ENCODE measurements around the gene ZNF638. TPM values are rescaled to one million over a fixed set of nuclear protein-coding genes. Genes with fewer than 3 reads are reported as not detected.
A peak's percentile ranks its signal among the peaks of the same experiment; 100 is the strongest.
"Not testable (repeated sequence)": the region's sequence is repeated elsewhere in the genome, so short reads cannot be mapped to it uniquely, and the experiment has no call there.

The ZNF638 gene
- total RNA-seq, 1 donor from 2014 or later: 163 TPM

DNA sequence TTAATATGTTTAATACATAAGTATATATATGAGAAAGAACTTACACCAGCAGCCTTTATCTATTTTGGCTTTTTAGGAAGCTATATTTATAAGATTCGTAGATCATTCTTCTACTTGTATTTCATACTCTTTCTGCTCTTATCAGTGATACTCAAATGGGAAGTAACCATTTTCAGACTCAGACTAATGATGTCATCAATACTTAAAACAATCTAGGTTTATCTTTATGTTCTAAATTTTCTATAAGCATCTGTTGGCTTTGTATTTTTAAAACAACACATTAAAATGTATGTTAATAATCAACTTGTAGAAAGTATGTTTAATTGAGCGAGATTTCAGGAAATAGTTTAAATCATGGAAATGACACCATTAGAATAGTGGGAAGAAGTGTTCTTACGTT, 70.8 kb downstream of the ZNF638 start:
- DNase-seq: no peak

DNA sequence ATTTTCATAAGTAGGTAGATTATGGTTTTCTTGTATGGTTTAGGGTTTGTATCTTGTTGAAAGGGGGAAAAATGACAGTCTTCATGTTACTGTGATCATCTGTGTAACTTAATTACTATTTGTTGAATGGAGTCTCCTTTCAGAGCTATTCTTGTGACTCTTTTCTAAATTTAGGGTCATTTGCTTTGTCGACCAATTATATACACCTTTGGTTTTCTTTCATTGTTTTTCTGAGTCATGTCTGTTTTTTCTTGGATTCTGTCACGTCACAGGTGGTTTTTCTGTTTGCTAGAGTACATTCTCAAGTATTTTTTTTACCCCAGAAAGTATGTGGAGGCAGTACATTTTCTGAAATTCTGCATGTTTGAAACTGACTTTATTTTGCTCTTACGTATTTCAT, 78.0 kb downstream of the ZNF638 start:
- no peak for DNase-seq

DNA sequence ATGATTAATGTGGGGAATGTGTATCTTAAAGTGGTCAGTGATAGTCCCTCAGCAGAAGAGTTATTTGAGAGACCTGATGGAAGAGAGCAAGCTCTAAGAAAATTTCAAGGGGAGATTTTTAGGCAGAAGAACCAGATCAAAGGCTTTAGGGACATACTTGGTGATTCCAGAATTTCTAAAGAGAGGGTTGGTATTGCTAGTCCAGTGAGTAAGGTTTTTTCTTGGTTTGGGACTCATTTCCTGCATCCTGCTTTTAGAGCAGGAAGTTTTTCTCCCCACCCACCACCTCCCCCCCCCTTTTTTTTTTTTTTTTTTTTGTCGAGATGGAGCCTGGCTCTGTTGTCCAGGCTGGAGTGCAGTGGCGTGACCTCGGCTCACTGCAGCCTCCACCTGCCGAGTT, 79.1 kb downstream of the ZNF638 start:
- peak; percentile 40 for DNase-seq

DNA sequence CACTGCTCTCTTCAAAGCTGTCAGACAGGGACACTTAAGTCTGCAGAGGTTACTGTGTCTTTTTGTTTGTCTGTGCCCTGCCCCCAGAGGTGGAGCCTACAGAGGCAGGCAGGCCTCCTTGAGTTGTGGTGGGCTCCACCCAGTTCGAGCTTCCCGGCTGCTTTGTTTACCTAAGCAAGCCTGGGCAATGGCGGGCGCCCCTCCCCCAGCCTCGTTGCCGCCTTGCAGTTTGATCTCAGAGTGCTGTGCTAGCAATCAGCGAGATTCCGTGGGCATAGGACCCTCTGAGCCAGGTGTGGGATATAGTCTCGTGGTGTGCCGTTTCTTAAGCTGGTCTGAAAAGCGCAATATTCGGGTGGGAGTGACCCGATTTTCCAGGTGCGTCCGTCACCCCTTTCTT, 85.3 kb downstream of the ZNF638 start:
- not testable (repeated sequence) for DNase-seq

DNA sequence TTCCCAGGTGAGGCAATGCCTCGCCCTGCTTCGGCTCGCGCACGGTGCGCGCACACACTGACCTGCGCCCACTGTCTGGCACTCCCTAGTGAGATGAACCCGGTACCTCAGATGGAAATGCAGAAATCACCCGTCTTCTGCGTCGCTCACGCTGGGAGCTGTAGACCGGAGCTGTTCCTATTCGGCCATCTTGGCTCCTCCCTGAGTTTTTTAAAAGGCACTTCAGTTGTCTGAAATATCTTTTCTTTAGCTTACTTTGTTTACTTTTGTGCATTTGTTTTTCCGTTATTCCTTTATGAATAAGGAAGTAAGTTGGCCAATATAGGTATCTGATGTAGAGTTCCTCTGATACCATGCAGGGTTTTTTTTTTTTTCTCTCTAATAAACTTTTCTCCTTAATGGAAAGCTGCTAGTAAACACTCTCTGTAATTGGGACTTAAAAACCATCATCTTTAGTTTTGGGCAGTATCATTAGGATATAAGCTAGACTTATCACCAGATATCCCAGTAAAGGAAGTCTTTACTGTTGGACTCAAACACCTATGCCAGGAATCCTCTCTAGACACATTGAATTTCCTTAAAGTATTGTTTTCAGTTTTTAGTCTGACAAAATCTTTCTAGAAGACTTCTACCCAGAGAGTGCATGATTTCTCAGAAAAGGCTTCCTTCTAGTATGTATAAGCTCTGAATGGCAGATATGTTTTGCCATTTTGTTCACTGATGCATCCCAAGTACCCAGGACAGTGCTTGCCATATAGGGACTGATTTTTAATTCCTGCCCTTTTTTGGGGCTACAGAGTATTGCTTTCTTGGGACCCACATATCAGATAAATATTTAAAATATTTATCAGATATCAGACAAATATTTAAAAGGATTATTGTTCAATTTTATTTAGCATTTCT, 86.0 kb downstream of the ZNF638 start:
- DNase-seq: no peak

DNA sequence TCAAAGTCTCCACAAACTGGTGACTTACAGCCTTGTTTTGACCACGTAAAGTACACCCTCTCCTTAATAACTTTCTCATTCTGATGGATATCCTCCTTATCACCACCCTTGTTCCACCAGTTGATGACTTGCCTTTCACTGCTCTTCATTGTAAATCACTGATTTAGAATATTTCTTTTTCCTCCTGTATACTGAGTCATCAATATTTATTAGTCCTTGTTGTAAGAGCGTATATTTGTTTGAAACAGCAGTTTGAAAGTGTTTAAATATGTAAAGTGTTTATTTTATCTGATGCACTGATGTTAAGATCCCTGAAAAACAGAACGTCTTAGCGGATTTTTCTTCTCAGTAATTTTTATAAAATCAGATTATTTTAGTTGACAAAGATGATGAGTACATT, 87.6 kb downstream of the ZNF638 start:
- DNase-seq: no peak

DNA sequence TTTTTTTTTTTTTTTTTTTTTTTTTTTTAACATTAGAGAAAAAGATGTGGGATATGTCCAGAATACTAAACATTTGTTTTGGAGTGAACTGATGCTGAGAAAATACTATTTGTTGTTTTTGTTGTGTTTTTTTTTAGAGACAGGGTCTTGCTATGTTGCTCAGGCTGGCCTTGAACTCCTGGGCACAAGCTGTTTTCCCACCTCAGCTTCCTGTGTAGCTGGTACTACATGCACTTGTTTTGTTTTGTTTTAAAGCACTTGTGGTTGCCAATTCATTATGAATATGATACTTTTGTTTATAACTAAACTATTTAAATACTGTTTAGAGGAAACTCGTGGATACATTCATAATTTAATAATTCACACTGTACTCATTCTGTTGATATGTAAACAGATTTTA, 88.4 kb downstream of the ZNF638 start:
- peak; percentile 15 for DNase-seq

DNA sequence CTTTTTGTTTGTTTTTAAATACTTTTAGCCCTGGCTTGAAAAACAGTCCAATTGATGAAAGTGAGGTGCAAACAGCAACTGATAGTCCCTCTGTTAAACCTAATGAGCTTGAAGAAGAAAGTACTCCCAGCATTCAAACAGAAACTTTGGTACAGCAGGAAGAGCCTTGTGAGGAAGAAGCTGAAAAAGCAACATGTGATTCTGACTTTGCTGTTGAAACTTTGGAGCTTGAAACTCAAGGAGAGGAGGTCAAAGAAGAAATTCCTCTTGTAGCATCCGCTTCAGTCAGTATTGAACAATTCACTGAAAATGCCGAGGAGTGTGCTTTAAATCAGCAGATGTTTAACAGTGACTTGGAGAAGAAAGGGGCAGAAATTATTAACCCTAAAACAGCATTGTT, 91.2 kb downstream of the ZNF638 start:
- DNase-seq: peak; percentile 42

DNA sequence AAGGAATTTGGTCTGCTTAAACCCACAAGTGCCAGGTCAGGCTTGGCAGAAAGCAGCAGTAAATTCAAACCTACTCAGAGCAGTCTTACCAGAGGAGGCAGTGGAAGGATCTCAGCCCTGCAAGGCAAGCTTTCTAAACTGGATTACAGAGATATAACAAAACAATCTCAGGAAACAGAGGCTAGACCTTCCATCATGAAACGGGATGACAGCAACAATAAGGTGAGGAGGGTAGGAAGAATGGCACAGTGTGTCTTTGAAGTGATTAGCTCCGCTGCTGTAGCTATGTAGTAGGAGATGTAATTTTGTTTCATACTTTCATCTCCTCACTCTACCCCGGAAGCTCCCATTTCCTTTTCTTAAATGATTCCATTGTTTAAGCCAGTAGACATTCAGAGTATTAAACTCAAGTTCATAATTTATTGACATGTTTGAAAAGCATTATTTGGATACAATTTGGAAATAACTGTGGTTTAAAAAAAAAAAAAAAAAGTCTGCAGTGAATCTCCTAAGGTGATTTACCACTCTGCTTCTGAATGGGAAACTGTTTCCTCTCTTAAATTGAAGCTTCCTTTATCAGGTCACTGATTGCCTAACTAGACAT, 92.3 kb downstream of the ZNF638 start:
- peak; percentile 87 for DNase-seq

DNA sequence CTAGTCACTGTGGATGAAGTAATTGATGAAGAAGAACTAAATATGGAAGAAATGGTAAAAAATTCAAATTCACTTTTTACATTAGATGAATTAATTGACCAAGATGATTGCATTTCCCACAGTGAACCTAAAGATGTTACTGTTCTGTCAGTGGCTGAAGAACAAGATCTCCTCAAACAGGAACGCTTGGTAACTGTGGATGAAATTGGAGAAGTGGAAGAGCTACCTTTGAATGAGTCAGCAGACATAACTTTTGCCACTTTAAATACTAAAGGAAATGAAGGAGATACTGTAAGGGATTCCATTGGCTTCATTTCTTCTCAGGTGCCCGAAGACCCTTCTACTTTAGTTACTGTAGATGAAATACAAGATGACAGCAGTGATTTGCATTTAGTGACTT, 95.1 kb downstream of the ZNF638 start:
- DNase-seq: no peak

DNA sequence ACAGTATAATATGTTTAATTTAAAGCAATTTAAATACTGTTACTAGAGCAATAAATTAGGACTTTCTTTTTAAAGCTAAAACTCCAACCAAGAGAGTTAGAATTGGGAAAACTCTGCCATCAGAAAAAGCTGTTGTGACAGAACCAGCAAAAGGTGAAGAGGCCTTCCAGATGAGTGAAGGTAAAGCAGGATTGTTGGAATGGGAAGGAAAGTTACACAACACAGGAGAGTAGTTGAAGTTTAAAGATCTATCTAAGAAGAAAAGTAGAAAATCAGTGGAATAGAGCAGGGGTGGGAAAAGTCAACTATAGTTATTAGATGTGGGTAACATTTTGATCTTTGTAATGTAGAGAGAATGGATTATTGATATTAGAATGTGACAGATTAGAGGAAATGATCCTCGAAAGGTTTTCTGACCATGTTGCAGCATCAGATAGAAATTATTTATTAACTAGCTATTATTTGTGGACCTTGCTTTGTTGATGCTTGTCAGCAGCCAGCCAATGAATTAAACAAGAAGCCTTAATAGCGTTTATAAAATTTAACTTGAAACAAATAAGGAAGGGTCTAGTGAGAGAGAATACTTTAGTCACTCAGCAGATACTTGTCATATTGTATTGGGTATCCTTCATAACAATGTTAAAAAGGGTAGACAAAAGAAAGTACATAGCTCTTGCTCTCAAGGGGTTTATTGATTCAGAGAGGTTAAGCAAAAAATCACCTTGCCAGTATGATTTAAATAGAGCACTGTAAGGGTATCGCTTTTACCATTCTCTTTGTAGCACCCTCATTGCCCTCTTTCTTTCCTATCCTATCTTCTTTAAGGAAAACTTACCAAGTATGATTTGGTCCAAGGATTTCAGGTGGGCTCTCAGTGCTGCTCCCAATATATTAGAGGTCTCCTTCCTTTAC, 97.1 kb downstream of the ZNF638 start:
- DNase-seq: no peak

DNA sequence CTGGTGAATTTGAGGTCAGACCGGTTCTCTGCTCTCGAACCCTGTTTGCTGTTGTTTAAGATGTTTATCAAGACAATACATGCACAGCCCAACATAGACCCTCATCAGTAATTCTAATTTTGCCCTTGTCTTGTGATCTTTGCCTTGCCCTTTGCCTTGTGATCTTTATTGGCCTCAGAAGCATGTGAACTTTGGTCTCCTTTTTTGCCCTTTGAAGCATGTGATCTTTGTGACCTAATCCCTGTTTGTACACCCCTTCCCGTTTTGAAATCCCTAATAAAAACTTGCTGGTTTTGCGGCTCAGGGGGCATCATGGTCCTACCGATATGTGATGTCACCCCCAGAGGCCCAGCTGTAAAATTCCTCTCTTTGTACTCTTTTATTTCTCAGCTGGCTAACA, 113.6 kb downstream of the ZNF638 start:
- DNase-seq: not testable (repeated sequence)

DNA sequence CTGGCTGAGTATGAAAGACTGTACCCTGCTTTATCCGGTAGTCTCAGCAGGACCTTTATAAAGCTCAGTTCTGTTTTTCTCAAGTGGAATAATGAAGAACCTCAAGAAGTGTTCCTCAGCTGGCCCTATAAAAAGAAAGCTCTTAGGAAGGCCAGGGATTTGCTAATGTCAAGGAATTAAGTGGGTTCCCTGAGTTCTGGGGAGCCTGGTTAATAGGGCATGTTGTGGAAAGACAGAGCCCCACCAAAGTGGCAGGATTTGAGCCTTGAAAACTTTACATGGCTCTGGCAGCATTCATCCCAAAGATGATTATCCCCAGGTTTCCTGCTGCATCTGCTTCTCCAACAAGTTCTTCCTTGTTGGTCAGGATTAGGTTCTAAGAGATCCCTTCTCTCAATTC, 114.9 kb downstream of the ZNF638 start:
- DNase-seq: no peak

DNA sequence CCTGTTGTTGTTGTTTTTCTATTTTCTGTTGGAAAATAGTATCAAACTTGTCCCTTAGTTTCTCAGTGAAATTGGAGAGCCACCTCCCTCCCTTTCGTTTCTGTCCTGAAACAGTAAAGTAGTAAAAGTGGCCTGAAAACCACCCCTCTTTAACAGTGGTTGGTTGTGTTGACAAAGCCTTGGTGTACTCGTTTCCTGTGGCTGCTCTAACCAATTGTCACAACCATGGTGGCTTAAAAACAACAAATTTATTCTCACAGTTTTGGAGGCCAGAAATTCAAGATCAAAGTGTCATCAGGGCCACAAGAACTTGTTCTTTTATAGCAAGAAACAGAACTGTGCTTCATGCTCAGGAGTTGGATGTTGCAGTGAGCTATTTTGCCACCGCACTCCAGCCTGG, 117.8 kb downstream of the ZNF638 start:
- DNase-seq: no peak

DNA sequence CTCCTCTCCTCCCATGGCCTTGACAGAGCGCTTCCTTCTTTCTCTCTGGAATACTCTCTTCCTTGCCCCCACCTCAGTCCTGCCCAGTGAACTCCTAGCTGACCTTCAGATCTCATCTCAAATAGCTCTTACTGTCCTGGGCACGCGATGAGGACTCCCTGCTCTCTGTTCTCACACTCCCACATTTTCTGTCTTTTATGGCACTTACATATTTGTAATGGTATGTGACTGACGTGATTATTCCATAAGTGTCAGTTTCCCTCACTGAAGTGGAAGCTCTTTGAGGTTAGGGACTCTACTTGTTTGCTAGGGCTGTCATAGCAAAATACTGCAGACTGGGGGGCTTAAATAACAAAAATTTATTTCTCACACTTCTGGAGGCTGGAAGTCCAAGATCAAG, 120.1 kb downstream of the ZNF638 start:
- no peak for DNase-seq

DNA sequence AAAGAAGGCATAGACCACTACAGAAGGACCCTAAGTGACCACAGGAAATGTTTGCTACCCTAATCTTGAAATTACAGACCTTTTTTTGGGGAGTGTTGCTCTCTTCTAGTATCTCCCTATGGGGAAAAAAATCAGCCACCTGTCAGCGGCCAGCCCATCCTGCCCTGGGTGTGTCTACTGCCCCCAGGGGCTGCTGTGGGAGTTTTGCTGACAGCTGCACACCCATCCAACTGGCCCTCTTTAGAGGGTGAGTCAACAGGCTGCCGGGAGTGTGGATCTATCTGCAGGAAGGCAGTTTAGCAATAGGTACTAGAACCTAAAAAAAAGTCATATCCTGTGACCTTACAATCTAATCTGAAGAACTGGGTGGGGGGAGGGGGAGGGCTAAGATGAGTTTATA, 121.0 kb downstream of the ZNF638 start:
- DNase-seq: peak; percentile 74

DNA sequence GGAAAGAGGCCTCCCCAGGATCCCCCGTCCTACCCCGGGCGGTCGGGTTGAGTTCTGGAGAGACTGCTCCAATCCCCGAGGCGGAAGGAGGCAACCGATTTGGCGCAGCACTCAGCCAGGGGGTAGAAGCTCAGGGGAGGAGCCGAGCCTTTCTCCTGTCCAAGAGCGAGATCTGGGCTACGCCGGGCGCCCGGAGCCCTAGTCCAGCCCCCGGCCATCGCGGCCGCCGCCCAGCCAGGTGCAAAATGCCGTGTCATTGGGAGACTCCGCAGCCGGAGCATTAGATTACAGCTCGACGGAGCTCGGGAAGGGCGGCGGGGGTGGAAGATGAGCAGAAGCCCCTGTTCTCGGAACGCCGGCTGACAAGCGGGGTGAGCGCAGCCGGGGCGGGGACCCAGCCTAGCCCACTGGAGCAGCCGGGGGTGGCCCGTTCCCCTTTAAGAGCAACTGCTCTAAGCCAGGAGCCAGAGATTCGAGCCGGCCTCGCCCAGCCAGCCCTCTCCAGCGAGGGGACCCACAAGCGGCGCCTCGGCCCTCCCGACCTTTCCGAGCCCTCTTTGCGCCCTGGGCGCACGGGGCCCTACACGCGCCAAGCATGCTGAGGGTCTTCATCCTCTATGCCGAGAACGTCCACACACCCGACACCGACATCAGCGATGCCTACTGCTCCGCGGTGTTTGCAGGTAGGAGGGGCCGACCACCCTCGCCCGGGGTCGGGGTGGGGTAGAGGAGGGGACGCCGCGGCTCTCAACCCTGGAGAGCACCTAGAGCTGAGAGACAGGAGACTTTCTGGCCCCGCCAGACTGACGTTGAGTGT, 122.0 kb downstream of the ZNF638 start, which contains the start of gene DYSF:
DYSF (plus strand) TSS at position 158 of the 817 bp plus-strand sequence.
- DNase-seq: peak; percentile 59

DNA sequence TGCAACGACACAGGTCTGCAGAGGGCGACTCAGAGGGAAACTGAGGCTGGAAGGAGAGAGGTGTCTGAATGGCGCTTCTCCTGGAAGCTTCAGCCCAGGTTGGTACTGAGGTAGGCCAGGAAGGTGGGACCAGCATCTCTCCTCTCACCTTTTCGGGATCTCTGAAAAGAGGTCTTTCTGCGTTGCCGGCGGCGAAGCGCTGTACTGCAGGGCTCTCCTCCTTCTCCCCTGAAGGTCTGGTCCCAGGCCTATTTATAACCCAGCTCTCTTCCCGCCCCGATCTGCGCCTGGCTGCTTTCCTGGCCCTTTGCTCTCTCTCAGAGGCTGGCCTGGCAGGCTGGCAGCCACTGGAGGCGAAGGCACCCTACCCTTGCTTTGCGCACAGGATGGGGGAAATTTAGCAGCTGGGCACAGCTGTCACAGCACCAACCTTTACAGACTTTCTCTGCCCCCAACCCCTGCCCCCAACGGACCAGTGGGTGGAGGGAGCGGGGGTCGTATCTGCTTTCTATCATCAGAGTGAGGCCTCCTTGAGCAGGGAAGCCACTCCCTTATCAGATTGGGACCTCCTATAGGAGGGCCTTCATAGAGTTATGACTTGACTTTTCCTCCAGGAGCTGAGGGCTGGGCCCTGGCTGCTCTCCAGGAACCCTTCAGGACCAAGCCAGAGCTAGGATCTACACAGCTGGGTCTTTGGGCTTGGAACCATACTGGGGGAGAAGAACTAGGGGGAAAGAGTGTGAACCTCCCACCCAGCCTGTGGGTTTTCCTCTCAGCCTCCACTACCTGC, 122.8 kb downstream of the ZNF638 start:
- peak; percentile 75 for DNase-seq

DNA sequence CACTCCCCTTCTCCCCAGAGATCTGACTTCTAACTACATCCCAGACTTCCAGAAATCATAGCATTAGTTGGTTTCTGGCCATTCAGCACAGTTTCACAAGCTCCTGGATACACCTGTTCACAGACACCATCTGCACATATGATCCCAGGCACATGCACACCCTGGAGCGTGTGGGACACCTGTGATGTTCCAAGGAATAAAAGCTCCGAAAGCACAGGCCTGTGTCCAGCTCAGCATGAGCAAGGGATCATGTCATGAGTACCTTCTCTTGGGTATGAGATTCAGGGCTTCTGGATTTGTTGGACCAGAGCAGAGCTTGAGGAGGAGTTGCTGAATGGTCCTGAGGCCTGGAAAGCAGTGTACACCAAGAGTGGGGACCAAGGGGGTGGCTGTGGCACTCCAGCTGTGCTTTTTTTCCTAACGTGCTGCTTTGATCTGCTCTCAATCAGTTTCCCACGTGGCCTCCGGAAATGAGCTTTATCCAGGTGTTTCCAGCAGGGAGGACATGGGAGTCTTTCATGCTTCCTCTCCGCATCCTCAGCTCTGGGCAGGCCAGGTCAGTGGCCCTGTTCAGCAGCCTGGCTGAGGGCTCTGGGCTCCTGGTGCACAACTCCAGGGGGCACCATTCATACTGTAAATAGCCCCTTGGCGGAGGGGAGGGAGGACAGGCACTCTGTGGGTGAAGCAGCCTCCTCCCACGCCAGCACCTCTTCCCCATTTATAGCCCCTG, 123.6 kb downstream of the ZNF638 start:
- peak; percentile 68 for DNase-seq

DNA sequence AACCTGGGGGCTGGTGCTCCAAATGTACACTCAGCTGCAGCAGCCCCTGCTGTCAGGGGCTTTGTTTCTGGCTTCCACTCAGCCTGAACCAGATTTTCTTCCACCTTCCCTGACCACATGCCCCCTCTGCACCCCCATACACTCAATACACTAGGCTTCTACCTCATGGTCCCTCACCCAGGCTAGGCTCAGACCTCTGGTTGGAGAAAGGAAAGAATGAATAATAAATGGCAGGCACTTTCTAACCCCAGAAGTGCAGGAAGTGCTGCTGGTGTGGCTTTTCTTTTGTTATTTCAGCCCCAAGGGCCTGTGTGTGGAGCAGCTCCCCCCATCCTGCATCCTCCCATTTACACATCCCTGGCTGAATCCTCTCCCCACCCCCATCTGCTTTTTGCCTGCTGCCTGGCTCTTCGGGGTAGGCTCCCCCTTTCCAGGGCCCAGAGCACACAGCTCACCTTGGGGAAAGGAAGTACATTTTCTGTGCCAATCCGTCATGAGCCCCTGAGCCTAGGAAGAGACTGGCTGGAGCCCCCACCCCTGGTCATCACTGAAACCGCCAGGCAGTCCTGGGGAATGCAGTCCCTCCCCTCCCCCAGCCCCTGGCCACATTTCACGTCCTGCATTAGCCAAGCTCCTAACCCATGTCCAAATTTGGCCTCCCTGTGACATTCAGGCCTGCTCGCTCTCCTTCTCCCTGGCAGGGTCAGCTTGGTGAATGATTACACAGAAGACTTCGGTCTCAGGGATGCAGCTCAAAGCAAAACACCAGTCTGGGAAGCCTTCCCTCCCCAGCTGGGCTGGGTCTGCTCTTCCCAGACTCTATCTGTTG, 124.4 kb downstream of the ZNF638 start:
- peak; percentile 66 for DNase-seq
